Left renal cortex interstitium (tissue), 4 donors: Measurements from ENCODE around the gene DPP6. TPM values are rescaled to one million over a fixed set of nuclear protein-coding genes. Genes with fewer than 3 reads are reported as not detected.
"Not testable (repeated sequence)": the region's sequence is repeated elsewhere in the genome, so short reads cannot be mapped to it uniquely, and the experiment has no call there.

Experiments used
- DNase-seq, 4 donors: peaks; one replicate each; pipeline ENCODE4 v3.0.0-alpha.2; 2013; ENCODE audit warnings: low read depth in 4 of 4, low spot score in 2 of 4, missing footprints in 1 of 4
- polyA plus RNA-seq, 4 donors: library from polyadenylated mRNA; unstranded; fragments of 120-200 nt; gene quantifications; one replicate each; pipeline ENCODE4 v1.2.1, GENCODE V29; 2013; ENCODE audit not compliant: insufficient read length in 4 of 4

Gene DPP6
- polyA plus RNA-seq, 4 donors = 44.0 to 60.4 (median 52.3) TPM

DNA sequence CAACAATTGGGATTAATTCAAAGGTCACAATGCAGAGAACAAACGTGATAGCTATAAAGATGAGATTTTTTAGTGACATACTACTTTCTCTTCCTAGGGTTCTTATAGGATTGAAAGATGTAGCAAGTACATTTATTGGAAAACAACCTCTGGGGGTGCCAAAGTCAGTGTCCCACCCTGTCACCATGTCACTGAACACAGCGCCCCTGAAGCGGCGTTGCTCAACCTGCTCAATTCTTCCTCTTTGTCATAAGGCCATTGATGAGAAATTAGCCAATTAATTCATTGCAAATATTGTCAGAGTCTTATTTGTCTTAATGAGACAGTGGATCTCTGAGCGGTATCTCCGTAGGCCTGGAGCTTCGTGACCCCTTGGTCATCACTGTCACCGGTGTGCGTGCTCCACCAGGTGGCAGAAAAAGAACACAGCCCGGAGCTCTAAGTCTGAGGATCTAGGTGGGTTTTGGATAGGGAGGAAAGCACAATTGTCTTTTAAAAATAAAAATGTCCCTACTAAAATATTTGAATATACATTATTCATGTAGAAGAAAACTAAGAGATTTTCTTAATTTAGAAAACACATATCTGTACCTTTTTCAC is 588.2 kb downstream of the DPP6 start:
- no peak for DNase-seq

DNA sequence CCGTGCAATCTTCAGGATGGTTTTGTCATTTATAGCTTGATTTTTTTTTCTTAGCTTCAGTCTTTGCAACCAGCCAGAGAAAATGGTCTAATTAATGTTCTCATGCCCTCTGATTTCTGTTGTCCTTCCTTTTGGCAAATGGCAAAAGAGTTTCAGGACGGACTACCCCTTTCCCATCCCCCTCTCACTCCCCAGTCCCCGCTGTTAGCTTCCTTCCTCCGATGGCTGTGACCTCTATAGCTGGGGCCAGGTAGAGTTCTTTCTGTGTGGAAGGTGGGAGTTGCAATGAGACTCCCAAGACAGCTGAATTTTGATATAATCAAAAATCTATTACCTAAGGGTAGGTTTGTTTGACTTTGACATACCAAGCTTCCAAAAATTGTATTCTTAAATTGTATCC is 588.7 kb downstream of the DPP6 start:
- no peak for DNase-seq

DNA sequence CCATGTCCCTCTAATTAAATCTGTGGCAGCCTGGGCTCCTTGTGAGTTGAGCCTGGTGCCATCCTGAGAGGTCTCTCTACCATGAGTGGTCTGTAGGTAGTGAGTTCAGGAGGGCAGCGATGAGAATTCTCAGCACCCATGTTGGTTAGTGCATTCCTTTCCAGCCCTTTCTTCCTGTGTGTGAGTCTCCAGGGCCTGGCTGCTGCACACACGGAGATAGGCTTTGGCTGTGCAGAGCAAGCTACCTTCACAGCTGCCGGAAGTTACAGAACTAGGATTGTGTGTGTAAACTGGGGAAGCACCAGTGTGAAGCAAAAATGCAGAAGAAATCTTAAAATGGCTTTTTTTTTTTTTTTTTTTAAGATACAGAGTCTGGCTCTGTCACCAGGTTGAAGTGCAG is 592.2 kb downstream of the DPP6 start:
- no peak for DNase-seq

DNA sequence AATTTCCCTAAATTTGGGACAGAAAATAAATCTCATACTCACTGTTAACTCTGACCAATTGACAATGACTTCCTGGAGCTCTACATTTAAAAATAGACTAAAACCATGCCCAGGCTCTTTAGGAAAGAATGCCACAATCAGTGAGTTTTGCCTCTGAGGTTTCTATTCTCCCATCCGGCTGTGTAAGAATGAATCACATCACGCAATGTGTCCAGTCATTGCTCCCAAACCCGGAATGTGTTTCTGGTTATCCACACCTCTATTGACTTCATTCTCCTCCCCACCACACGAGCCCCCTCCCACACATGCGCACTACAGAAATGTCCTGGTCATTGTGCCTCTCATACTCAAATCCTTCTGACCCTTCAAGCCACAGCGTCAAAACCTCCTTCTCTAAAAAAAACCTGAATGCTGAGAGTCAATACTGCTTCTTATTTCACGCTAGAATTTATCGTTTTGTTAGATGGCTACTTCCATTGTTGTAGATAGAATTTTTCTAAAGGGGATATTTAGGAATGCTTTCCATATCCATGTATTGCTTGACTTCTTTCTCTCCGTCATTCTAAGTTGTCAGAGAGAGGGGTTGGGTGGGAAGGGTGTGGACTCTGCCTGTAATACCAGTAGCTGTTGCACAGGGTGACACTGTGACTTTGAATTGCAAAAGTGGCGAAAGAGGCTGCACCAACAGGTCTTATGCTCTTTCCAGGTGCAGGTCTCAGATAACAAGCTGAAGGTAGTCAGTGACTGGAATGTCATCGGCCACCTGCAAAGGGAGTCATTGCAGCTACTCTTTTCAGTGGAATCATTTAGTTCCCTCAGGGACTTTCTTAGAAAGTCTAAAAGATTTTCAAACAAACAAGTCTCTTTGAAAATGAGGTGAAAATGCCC is 594.2 kb downstream of the DPP6 start:
- no peak for DNase-seq

DNA sequence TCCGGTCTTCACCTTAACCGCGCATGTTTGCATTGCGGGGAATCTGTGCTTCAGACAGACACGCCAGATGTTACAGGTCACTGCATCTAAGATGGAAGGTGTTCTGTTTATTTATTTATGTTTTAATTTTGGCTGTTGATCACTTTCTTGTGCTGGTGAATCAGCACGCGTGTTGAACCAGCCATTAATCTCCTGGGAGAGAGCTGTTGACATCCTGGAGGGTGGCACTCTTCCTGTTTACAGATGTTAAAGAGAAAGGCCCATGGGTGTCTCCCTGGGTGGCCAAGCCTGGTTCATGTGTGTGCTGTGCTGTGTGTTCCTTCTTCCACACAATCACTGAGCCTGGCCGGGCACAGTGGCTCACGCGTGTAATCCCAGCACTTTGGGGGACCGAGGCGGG is 595.4 kb downstream of the DPP6 start:
- DNase-seq = no peak

DNA sequence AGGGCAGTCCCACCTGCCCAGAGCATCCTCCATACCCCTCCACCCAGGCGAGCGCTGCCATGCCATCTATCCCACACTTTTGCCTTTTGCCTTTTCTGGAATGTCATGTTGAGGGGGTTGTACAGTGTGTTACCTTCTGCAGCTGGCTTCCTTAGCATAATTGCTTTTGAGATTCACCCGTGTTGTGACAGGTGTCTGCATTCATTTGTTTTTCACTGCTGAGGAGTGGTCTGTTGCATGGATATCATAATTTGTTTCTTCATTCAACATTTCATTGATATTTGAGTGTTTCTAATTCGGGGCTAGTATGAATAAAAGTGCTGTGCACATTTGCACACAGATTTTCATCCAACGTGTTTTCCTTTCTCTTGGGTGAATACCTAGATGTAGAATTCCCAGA is 596.8 kb downstream of the DPP6 start:
- DNase-seq = no peak

DNA sequence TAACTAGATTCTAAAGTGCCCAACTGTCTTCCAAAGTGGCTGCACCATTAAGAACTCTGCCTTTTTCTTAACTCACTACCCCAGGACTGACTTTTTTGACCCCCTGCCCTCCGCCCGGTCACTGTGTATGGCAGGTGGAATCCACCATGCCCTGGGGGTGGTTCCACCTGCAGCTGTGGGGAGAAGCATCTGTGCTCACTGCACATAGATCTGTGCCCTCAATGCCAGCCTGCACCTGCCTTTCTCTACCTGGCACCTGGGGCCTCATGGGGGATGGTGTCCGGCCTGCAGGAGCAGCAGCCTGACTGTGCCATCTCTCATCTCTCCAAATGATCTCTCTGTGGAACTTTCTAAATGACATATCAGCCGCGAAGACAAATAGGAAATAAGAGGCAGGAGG is 597.2 kb downstream of the DPP6 start:
- no peak for DNase-seq

DNA sequence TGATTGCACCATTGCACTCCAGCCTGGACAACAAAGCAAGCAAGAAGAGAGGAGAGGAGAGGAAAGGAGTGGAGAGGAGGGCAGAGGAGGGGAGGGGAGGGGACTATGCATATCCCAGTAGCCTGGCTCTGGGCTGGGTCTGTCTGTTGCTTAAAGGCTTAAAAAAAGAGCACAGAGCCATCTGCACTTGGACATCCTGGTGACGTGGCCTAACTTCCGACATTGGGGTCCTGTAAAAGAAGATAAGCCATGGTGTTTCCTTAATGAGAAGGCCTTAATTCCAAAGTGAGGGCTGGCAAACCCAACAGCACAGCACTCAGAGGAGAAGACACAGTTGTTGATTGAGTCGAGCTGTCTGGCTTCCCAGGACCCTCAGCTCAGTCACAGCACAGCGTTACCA is 598.1 kb downstream of the DPP6 start:
- no peak for DNase-seq

DNA sequence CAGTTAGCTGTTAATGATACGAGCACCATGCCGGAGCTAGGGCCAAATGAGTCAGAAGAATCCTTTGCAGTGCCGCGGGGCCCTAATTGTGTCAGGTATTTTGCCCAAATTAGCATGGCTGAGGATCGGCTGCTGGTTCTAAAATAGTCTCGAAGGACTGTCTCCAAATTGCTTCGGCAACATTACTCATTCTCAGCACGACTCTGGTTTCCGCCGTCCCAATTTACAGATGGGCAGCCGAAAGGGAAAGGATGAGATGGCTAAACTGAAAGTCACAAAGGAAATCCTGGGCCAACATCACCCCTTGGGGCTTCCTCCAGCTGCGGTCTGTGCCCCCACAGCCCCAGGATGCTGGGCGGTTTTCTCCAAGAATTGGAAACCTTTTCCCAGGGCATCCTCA is 599.3 kb downstream of the DPP6 start:
- no peak for DNase-seq

DNA sequence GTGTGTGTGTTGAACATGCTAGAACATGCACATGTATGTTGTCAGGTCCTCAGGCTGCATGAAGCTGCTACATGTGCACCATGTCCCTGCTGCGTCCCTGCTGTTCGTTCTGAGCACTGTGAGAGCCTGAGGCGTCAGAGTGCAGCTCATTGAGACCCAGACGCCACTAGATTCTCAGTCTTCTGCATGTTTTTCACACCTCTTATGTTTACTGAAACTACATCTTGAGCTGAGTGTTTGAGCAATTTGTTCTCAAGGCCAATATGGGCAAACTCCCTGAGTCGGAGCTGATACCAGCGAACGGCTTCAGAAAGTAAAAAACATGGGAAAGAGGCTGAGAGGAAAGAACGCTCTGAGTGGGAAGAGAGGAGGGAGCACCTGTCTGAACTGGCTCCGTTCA is 600.4 kb downstream of the DPP6 start:
- no peak for DNase-seq

DNA sequence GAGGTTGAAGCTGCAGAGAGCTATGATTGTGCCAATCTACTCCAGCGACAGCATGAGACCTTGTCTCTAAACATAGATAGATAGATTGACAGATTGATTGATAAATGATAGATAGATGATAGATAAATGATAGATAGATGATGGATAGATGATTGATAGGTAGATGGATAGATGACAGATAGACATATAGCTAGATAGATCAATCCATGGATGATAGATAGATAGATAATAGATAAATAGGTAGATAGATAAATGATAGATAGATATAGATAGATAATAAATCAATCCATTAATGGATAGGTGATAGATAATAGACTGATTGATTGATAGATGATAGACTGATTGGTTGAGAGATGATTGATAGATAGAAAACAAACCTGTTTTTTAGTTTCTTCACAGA is 601.1 kb downstream of the DPP6 start:
- no peak for DNase-seq

DNA sequence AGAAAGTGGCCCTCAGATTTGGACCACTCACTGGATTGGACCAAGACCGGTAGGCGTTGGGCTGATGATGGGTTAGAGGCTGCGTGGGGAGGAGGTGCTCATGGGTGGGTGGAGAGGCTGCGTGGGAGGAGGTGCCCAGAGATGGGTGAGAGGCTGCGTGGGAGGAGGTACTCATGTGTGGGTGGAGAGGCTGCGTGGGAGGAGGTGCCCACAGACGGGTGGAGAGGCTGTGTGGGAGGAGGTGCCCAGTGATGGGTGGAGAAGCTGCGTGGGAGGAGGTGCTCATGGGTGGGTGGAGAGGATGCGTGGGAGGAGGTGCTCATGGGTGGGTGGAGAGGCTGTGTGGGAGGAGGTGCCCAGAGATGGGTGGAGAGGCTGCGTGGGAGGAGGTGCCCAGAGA is 604.4 kb downstream of the DPP6 start:
- DNase-seq = no peak

DNA sequence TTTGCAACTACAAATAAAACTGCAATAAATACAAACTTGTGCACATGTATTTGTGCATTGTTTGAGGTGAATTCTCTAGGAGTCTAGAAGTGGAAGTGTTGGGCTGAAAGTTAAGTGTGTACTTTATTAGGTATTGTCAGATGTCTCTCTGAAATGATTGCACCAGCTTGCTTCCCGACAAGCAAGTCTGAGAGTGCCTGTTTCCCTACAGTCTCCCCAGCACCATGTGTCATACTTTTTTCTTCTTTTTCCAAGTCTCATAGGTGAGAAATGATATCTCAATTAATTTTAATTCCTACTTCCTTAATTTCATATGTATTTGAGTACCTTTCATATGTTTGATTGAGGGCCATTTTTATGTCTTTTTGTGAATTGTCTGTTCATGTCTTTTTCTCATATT is 614.6 kb downstream of the DPP6 start:
- no peak for DNase-seq

DNA sequence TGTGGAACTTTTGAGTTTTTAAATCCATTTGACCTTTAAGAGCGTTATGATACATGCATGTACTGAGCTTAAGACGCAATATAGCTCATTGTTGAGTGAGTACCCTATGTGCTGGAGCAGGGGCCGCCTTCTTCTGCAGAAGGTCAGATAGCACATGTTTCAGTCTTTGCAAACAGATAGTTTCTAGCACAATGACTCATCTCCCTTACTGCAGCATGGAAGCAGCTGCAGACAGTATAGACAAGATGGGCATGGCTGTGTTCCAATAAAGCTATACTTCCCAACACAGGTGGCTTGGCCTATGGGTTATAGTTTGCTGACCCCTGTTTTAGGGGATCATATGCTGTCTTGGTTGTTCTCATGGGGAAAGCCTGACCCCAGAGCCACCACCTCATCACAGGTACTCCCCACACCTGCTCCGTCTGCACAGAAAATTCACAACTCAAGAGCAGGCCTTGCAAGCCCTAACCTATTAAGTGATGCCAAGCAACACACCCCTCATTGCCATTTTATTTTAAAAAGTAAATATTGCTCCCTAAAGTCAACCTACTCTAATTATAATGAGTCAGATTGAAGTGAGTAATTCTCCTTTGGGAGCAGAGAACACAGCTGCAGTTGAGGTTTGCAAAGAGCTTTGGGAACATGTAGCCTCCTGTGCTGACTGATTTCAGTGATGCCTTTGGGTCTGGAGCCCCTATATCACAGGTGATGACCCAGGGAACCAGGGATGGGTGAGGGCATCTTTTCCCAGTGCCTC is 620.6 kb downstream of the DPP6 start:
- DNase-seq = no peak

DNA sequence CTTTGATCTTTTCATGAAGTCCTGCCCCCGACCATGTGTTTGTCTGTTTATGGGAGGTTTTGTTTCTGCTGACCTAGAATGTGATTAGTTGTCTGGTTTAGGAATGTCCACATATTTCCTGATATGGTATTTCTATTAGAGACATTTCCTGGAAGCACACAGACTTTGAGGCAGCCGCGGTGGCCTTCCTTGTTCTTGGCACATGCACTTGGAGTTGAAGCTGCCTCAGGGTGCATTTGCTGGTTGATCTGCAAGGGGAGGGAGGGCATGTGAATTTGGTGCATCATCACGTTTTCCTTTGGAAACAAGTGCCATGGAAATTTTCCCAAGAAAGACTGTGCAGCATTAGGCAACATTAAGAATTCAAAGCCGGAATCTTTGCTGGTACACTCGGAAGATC is 622.0 kb downstream of the DPP6 start:
- no peak for DNase-seq

DNA sequence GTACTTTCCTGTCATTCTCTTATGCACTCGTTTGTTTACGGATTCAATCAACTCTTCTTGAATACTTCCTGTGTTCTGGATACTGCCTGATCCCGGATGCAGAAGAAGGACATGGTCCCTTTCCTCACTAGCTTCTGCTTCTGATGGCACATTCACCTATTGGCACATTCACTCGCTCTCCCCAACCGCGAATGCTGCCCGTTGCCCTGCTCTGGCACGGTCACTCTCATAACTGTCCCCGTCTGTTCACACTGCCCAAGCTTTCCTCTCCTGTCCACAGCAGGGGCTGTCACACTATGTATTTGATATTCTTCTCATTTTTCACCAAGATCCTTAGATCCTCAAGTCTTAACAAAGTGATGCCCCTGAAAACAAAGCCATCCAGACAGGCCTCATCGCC is 623.4 kb downstream of the DPP6 start:
- no peak for DNase-seq

DNA sequence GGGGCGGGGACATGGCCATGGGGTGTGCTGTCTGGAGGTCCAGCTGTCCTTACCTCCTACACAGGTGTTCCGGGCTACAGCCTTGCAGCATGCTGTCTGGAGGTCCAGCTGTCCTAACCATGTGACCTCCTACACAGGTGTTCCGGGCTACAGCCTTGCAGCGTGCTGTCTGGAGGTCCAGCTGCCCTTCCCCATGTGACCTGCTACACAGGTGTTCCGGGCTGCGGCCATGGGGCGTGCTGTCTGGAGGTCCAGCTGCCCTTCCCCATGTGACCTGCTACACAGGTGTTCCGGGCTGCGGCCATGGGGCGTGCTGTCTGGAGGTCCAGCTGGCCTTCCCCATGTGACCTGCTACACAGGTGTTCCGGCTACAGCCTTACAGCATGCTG is 623.8 kb downstream of the DPP6 start:
- DNase-seq = not testable (repeated sequence)

DNA sequence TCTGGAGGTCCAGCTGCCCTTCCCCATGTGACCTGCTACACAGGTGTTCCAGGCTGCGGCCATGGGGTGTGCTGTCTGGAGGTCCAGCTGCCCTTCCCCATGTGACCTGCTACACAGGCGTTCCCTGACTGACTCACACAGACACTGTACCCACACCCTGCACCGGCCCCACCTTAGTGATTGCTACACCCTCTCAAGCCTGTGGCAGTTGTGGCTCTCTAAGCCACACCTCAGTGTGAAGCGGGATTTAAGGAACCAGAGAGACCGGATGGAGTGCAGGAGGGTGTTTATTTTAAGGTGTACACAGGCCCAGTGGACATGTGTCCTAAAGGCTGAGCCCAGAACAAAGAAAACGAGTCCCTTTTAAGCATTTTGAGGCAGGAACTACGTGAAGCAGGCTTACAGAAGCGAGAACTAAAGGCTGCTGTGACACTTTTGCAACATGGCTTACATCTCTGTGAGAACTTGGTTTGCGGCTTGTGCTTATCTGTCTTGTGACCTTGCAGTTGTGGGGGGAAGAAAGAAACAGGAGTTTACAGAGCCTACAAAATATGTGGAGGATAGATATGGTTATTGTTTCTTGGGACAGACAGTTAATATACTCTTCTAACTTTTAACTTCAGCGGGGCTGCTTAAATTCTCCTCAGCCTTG is 624.4 kb downstream of the DPP6 start:
- no peak for DNase-seq

DNA sequence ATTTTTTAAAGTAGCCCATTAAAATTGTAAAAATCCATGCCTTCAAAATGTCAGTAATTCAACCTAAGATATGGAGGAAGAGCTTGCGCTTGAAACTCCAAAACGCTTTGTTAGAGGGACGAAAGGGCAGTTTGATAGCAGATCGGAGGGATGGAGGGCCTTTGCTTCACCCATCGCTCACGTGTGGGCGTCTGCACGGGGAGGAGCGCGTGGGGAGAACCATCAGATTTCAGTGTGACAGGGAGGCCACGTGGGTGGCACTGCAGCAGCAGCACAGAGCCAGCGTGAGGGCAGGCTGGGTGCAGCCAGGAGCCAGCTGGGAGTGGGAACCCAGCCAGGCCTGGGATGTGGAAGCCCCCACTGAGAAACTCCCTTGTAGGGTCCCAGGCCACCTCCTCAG is 625.3 kb downstream of the DPP6 start:
- no peak for DNase-seq

DNA sequence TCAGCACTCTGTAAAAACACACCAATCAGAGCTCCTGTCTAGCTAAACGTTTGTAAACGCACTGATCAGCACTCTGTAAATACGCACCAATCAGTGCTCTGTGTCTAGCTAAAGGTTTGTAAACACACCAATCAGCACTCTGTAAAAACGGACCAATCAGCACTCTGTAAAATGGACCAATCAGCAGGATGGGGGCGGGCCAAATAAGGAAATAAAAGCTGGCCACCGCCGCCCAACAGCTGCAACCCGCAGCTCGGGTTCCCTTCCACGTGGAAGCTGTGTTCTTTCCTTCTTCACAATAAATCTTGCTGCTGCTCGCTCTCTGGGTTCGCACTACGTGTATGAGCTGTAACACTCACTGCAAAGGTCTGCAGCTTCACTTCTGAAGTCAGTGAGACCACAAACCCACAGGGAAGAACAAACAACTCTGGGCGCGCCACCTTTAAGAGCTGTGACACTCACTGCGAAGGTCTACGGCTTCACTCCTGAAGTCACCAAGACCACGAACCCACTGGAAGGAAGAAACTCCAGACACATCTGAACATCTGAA is 625.9 kb downstream of the DPP6 start:
- not testable (repeated sequence) for DNase-seq
